ENCODE data around the gene USP30. TPM values are rescaled to one million over a fixed set of nuclear protein-coding genes. Genes with fewer than 3 reads are reported as not detected.

The USP30 gene
- total RNA-seq, 1 experiment from 2014 or later: 12.4 TPM

- no peak for TF ChIP-seq CTCF (conservative IDR thresholded peaks at IDR 0.05; ENCODE audit: low read depth, low read length)
- no peak for TF ChIP-seq EZH2 (IDR thresholded peaks at IDR 0.05; ENCODE audit: borderline replicate concordance, low read depth, low read length, poor library complexity, severe bottlenecking)
- ChIA-PET POLR2A (ENCODE audit: low non-redundant PET) (no interaction called here), CTCF (no interaction called here)
- no peak overlapping the region for H3K4me3 ChIP-seq (ENCODE audit: low read depth, low read length, poor library complexity, severe bottlenecking)
- no peaks in the 10 kb centered on the region for H3K27me3 ChIP-seq (replicated peaks; ENCODE audit: insufficient read depth, low read depth, low read length, poor library complexity)
- intact Hi-C loops (cut with micrococcal nuclease; ENCODE audit: unreplicated experiment): no loop called here
- no TSS peak for BruUV-seq (replicated peaks)
- H3K36me3 ChIP-seq (ENCODE audit: insufficient read depth, low read length, poor library complexity, severe bottlenecking): no peaks in the 10 kb centered on the region
- H3K27ac ChIP-seq (ENCODE audit: low read depth, low read length, poor library complexity, severe bottlenecking): no peak overlapping the region
- no peak for DNase-seq (ENCODE audit: low spot score)
- no peaks in the 10 kb centered on the region for H3K9me3 ChIP-seq (ENCODE audit: low read depth, low read length, poor library complexity, severe bottlenecking)
- no peaks in the 10 kb centered on the region for H3K4me1 ChIP-seq (ENCODE audit: insufficient read depth, low read length, poor library complexity, severe bottlenecking)
These were observed 12.9 kb downstream of the USP30 start for GRCh38 chr12:109065154-109065852.

GRCh38 chr12:109065853-109066193 lies 13.4 kb downstream of the USP30 start:
- intact Hi-C loops (cut with micrococcal nuclease; ENCODE audit: unreplicated experiment): no loop called here
- ChIA-PET POLR2A (ENCODE audit: low non-redundant PET) (no interaction called here), CTCF (no interaction called here)
- no peak for DNase-seq (ENCODE audit: low spot score)
- no TSS peak for BruUV-seq (replicated peaks)
- no peaks in the 10 kb centered on the region for H3K36me3 ChIP-seq (ENCODE audit: insufficient read depth, low read length, poor library complexity, severe bottlenecking)
- H3K4me3 ChIP-seq (ENCODE audit: low read depth, low read length, poor library complexity, severe bottlenecking): no peak overlapping the region
- H3K27ac ChIP-seq (ENCODE audit: low read depth, low read length, poor library complexity, severe bottlenecking): no peak overlapping the region
- H3K4me1 ChIP-seq (ENCODE audit: insufficient read depth, low read length, poor library complexity, severe bottlenecking): no peaks in the 10 kb centered on the region
- H3K9me3 ChIP-seq (ENCODE audit: low read depth, low read length, poor library complexity, severe bottlenecking): no peaks in the 10 kb centered on the region
- TF ChIP-seq EZH2 (IDR thresholded peaks at IDR 0.05; ENCODE audit: borderline replicate concordance, low read depth, low read length, poor library complexity, severe bottlenecking) (no peak), CTCF (conservative IDR thresholded peaks at IDR 0.05; ENCODE audit: low read depth, low read length) (no peak)
- H3K27me3 ChIP-seq (replicated peaks; ENCODE audit: insufficient read depth, low read depth, low read length, poor library complexity): no peaks in the 10 kb centered on the region

- H3K4me3 ChIP-seq (ENCODE audit: low read depth, low read length, poor library complexity, severe bottlenecking): no peak overlapping the region
- no peaks in the 10 kb centered on the region for H3K27me3 ChIP-seq (replicated peaks; ENCODE audit: insufficient read depth, low read depth, low read length, poor library complexity)
- ChIA-PET CTCF (no interaction called here), POLR2A (ENCODE audit: low non-redundant PET) (no interaction called here)
- H3K27ac ChIP-seq (ENCODE audit: low read depth, low read length, poor library complexity, severe bottlenecking): no peak overlapping the region
- H3K9me3 ChIP-seq (ENCODE audit: low read depth, low read length, poor library complexity, severe bottlenecking): no peaks in the 10 kb centered on the region
- intact Hi-C loops (cut with micrococcal nuclease; ENCODE audit: unreplicated experiment): no loop called here
- peaks cover 1% of the 10 kb centered on the region for H3K36me3 ChIP-seq (ENCODE audit: insufficient read depth, low read length, poor library complexity, severe bottlenecking)
- no peaks in the 10 kb centered on the region for H3K4me1 ChIP-seq (ENCODE audit: insufficient read depth, low read length, poor library complexity, severe bottlenecking)
- BruUV-seq (replicated peaks): no TSS peak
- peak; percentile 53 for DNase-seq (ENCODE audit: low spot score)
- no peak for TF ChIP-seq CTCF (conservative IDR thresholded peaks at IDR 0.05; ENCODE audit: low read depth, low read length)
- TF ChIP-seq EZH2 (IDR thresholded peaks at IDR 0.05; ENCODE audit: borderline replicate concordance, low read depth, low read length, poor library complexity, severe bottlenecking): no peak
These were observed 17.2 kb downstream of the USP30 start for GRCh38 chr12:109069307-109070271.

Data from A673 (cell line).